Fibroblast of lung (primary cell): Measurements from ENCODE around the gene FCRL2. TPM values are rescaled to one million over a fixed set of nuclear protein-coding genes. Genes with fewer than 3 reads are reported as not detected.

Experiments
- DNase-seq, 2 donors: peaks; one replicate each; pipeline versions ENCODE4 v3.0.0 to v3.0.0-alpha.2; 2010; ENCODE audit warnings: low read depth in 2 of 2
- H2AFZ ChIP-seq: 2 replicates; pipeline ENCODE4 v1.5.1; 2012; ENCODE audit warnings: low read length, control low read depth, inconsistent platforms
- H3K27ac ChIP-seq: 2 replicates; pipeline ENCODE4 v1.5.1; 2011; ENCODE audit warnings: low read length, control low read depth; ENCODE audit not compliant: insufficient read depth
- H3K27me3 ChIP-seq: 2 replicates; pipeline ENCODE4 v1.5.1; 2011; ENCODE audit warnings: mild to moderate bottlenecking, low read length; ENCODE audit not compliant: control insufficient read depth, insufficient read depth
- H3K36me3 ChIP-seq: 2 replicates; pipeline ENCODE4 v1.5.1; 2011; ENCODE audit warnings: low read length; ENCODE audit not compliant: control insufficient read depth, insufficient read depth
- H3K4me1 ChIP-seq: 2 replicates; pipeline ENCODE4 v1.5.1; 2011; ENCODE audit warnings: low read length; ENCODE audit not compliant: control insufficient read depth, insufficient read depth; ENCODE audit errors: extremely low read depth
- H3K4me2 ChIP-seq: 2 replicates; pipeline ENCODE4 v1.5.1; 2011; ENCODE audit warnings: low read length, control low read depth; ENCODE audit not compliant: insufficient read depth; ENCODE audit errors: extremely low read depth
- H3K4me3 ChIP-seq, 4 experiments: fragments of 200-600 bp in 1 of 4; sonication (generic) in 1 of 4; replicated peaks in 1 of 4; 2 replicates each; pipeline ENCODE4 v1.5.1; 2011 to 2016; ENCODE audit warnings: low read length in 4 of 4, low read depth in 3 of 4, mild to moderate bottlenecking in 3 of 4, control low read depth in 2 of 4, inconsistent platforms in 1 of 4, mixed read lengths in 1 of 4; ENCODE audit not compliant: insufficient read depth in 1 of 4; ENCODE audit errors: control extremely low read depth in 1 of 4
- H3K79me2 ChIP-seq: 2 replicates; pipeline ENCODE4 v1.5.1; 2012; ENCODE audit warnings: mild to moderate bottlenecking, low read length, inconsistent platforms; ENCODE audit not compliant: control insufficient read depth, insufficient read depth
- H3K9ac ChIP-seq: 2 replicates; pipeline ENCODE4 v1.5.1; 2011; ENCODE audit warnings: mild to moderate bottlenecking, low read length, control low read depth; ENCODE audit not compliant: insufficient read depth
- H3K9me3 ChIP-seq: 2 replicates; pipeline ENCODE4 v1.5.1; 2012; ENCODE audit warnings: low read depth, low read length; ENCODE audit not compliant: control insufficient read depth, insufficient read depth
- H4K20me1 ChIP-seq: 2 replicates; pipeline ENCODE4 v1.5.1; 2011; ENCODE audit warnings: low read length; ENCODE audit not compliant: control insufficient read depth, insufficient read depth; ENCODE audit errors: extremely low read depth
- EZH2 ChIP-seq: IDR thresholded peaks from 2 replicates; pipeline ENCODE4 v1.5.1; 2012; ENCODE audit warnings: low read length, control low read depth, mild to moderate bottlenecking; ENCODE audit errors: missing control alignments
- polyA plus RNA-seq, 2 donors: library from polyadenylated mRNA; depleted of rRNA in 1 of 2; stranded (reverse) in 1 of 2; unstranded in 1 of 2; fragments of >200 nt; gene quantifications; 2 replicates each; pipeline ENCODE4 v1.2.1, GENCODE V29; 2011 to 2012; ENCODE audit warnings: missing spikeins in 1 of 2
- total RNA-seq: library from RNA; depleted of rRNA; stranded (reverse); fragments of >200 nt; gene quantifications from 2 replicates; pipeline ENCODE4 v1.2.1, GENCODE V29; 2014
- TF ChIP-seq, protein P1 (sequence below), 2 donors: IDR thresholded peaks in 1 of 2; conservative IDR thresholded peaks in 1 of 2; 1 replicate in 1 of 2; 2 replicates in 1 of 2; pipeline ENCODE4 v1.5.1; 2011 to 2012; ENCODE audit warnings: low read length in 2 of 2, control low read depth in 1 of 2, inconsistent platforms in 1 of 2, low read depth in 1 of 2, mild to moderate bottlenecking in 1 of 2

FCRL2 gene
- total and polyA plus RNA-seq, 2 donors (not counting 1 experiment from before 2014, with no cell fraction given), result not detected

DNA sequence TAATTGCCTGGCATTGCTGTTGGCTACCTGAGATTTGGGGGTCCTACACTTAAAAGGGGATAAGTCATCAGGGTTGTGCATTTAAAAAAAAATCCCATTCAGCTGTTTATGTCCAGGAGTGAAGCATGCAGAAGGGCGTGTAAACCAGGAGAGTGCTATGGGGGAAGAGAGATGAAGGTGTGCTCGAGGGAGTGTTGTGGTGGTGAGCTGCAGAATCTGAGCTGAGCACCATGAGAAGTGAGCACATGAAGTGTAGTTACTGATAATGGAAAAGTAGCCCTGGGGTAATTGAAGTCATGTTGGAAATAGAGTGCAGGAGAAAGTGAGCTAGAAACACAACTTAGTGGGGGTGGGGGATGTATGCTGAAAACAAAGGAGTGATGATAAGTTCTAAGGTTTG is 42.3 kb upstream of the FCRL2 start:
- no peaks in the 10 kb centered on the region for H3K36me3 ChIP-seq
- no peaks in the 10 kb centered on the region for H3K4me1 ChIP-seq
- no peak overlapping the region for H3K4me2 ChIP-seq
- H4K20me1 ChIP-seq, result no peaks in the 10 kb centered on the region
- no peak overlapping the region for H3K9ac ChIP-seq
- no peaks in the 10 kb centered on the region for H3K79me2 ChIP-seq
- H2AFZ ChIP-seq, result no peak overlapping the region
- H3K27me3 ChIP-seq, result no peaks in the 10 kb centered on the region
- no peaks in the 10 kb centered on the region for H3K9me3 ChIP-seq
- no peak overlapping the region for H3K4me3 ChIP-seq
- TF ChIP-seq EZH2, result no peak
- TF ChIP-seq, protein P1, sequence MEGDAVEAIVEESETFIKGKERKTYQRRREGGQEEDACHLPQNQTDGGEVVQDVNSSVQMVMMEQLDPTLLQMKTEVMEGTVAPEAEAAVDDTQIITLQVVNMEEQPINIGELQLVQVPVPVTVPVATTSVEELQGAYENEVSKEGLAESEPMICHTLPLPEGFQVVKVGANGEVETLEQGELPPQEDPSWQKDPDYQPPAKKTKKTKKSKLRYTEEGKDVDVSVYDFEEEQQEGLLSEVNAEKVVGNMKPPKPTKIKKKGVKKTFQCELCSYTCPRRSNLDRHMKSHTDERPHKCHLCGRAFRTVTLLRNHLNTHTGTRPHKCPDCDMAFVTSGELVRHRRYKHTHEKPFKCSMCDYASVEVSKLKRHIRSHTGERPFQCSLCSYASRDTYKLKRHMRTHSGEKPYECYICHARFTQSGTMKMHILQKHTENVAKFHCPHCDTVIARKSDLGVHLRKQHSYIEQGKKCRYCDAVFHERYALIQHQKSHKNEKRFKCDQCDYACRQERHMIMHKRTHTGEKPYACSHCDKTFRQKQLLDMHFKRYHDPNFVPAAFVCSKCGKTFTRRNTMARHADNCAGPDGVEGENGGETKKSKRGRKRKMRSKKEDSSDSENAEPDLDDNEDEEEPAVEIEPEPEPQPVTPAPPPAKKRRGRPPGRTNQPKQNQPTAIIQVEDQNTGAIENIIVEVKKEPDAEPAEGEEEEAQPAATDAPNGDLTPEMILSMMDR (conservative IDR thresholded peaks at IDR 0.05 in 1 of 2, IDR thresholded peaks at IDR 0.05 in 1 of 2; ENCODE audit: low read depth in 1 of 2, low read length in 2 of 2), result no peak
- no peak overlapping the region for H3K27ac ChIP-seq
- DNase-seq, result no peak

- no peak overlapping the region for H2AFZ ChIP-seq
- no peak overlapping the region for H3K27ac ChIP-seq
- H3K36me3 ChIP-seq, result no peaks in the 10 kb centered on the region
- no peak overlapping the region for H3K4me3 ChIP-seq
- H3K4me1 ChIP-seq, result no peaks in the 10 kb centered on the region
- no peaks in the 10 kb centered on the region for H3K27me3 ChIP-seq
- no peak overlapping the region for H3K4me2 ChIP-seq
- H3K79me2 ChIP-seq, result no peaks in the 10 kb centered on the region
- no peaks in the 10 kb centered on the region for H4K20me1 ChIP-seq
- H3K9ac ChIP-seq, result no peak overlapping the region
- no peaks in the 10 kb centered on the region for H3K9me3 ChIP-seq
- no peak for DNase-seq
- no peak for TF ChIP-seq EZH2
- TF ChIP-seq, protein P1 (conservative IDR thresholded peaks at IDR 0.05 in 1 of 2, IDR thresholded peaks at IDR 0.05 in 1 of 2; ENCODE audit: low read depth in 1 of 2, low read length in 2 of 2), result no peak
Observed at GRCh38 chr1:157813269-157813668, 36.3 kb upstream of the FCRL2 start.

GRCh38 chr1:157806431-157807149 is 29.7 kb upstream of the FCRL2 start:
- Histone ChIP-seq H4K20me1 (no peaks in the 10 kb centered on the region), H3K9ac (no peak overlapping the region), H3K36me3 (no peaks in the 10 kb centered on the region), H3K9me3 (no peaks in the 10 kb centered on the region), H3K27me3 (no peaks in the 10 kb centered on the region), H3K4me1 (no peaks in the 10 kb centered on the region), H3K79me2 (no peaks in the 10 kb centered on the region), H2AFZ (no peak overlapping the region), H3K27ac (no peak overlapping the region), H3K4me3 (no peak overlapping the region), H3K4me2 (no peak overlapping the region)
- no peak for DNase-seq
- TF ChIP-seq EZH2, result no peak
- TF ChIP-seq, protein P1 (conservative IDR thresholded peaks at IDR 0.05 in 1 of 2, IDR thresholded peaks at IDR 0.05 in 1 of 2; ENCODE audit: low read depth in 1 of 2, low read length in 2 of 2), result no peak
